Activated T-cell treated with anti-CD3 and anti-CD28 coated beads for 1 hour (primary cell): ENCODE measurements around the gene TSEN2.
"Not testable (repeated sequence)": the region's sequence is repeated elsewhere in the genome, so short reads cannot be mapped to it uniquely, and the experiment has no call there.

Source experiments
- DNase-seq: peaks from one replicate; pipeline ENCODE4 v3.0.0-alpha.2; 2020; ENCODE audit warnings: low read depth

TSEN2 gene

GRCh38 chr3:12452361-12453330 is 31.6 kb upstream of the TSEN2 start:
- DNase-seq = no peak

- DNase-seq = no peak
Observed at GRCh38 chr3:12454076-12454815, 30.0 kb upstream of the TSEN2 start.

DNA sequence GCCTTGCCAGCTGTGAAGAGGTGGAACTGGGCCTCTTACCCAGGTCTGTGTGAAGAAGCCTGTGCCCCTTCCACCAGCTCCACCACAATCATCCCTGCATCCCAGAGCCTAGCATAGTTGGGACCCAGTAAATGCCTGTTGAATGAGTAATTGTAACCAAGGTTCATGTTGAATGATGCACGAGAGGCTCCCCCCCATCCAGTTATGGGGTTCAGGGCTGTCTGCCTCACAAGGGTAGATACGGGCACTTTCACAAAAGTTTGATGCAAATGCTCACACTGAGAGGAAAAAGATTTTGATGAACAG is 29.5 kb upstream of the TSEN2 start:
- DNase-seq = no peak

GRCh38 chr3:12455740-12456139 is 28.5 kb upstream of the TSEN2 start:
- no peak for DNase-seq

DNA sequence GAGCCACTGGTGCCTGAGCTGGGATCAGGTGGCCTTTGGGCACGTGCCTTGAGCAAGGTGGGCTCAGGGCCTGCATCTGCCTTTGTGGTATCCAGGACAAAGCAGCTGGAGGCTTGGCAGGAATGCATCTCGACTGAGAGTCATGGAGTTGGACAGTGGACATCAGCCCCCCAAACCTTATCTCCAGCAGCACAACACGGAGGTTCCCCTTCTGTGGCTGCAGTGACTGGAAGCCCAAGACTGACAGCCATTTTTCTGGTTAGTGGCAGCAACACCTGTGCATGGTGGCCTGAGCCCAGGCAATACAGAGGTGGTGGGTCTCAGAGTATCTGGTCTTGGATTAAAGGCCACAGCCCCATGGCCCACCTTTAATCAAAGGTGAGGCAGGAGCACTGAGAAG is 27.8 kb upstream of the TSEN2 start:
- no peak for DNase-seq

GRCh38 chr3:12457380-12457779 is 26.9 kb upstream of the TSEN2 start:
- DNase-seq = not testable (repeated sequence)

GRCh38 chr3:12458901-12459300 is 25.4 kb upstream of the TSEN2 start:
- no peak for DNase-seq

- no peak for DNase-seq
Observed at GRCh38 chr3:12460127-12460526, 24.2 kb upstream of the TSEN2 start.

DNA sequence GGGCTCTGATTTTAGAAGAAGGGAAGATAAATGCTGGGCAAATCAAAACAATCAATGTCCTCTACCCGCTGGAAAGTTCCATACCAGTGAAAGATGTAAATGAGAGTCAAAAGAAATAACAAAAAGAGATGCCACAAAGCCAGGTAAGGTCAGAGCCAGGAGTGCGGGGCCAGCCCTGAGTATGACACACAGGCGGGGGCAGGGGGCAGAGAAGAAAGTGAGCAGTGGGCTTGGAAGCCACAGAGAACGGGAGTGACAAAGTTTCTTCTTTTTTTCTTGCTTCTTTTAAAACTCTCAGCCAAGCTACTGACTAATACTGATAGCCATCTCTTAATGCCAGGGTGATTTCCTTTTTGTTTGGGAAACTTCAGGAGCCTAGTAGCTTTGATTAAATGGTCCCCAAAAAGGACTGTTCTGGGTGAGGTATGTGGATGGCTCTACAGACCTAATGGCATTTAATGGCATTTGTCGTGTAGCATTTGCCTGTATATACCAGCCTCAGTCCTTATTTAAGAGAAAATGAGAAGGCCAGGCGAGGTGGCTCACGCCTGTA is 23.1 kb upstream of the TSEN2 start:
- no peak for DNase-seq

GRCh38 chr3:12462159-12462947 is 21.9 kb upstream of the TSEN2 start:
- DNase-seq = no peak

DNA sequence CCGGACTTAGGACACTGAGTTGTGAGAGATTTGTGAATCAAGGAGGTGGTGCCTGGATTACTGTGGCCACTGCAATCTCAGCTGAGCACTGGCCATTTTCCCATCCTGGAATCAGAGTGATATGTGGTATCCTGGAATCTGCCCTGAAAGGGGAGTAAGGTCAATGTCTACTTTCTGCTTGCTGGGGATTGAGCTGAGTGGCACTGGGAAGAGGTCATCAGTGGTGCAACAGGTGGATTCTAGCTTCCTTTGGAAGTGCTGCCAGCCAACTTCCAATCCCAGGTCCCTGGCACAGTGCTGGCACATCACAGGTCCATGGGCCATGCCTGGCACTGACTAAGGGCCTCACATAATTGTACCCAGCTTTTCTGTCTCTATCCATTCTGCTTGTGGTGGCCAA is 20.6 kb upstream of the TSEN2 start:
- no peak for DNase-seq

DNA sequence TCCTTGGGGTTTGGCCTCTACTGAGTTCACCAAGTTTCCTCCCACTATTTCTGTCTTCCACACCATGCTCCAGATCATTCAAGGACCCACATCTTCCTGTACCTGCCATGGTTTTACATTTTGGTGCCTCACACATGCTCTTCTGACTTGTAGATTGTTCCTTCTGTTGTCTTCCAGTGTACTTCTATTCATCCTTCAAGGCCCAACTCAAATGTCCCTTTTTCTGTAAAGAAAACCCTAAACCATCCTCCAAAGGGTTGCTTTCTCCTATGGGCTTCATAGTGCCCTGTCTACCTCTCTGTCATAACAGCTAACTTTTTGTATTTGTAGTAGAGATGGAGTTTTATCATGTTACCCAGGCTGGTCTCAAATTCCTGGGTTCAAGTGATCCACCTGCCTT is 20.1 kb upstream of the TSEN2 start:
- no peak for DNase-seq

GRCh38 chr3:12465151-12465835 is 19.0 kb upstream of the TSEN2 start:
- no peak for DNase-seq

DNA sequence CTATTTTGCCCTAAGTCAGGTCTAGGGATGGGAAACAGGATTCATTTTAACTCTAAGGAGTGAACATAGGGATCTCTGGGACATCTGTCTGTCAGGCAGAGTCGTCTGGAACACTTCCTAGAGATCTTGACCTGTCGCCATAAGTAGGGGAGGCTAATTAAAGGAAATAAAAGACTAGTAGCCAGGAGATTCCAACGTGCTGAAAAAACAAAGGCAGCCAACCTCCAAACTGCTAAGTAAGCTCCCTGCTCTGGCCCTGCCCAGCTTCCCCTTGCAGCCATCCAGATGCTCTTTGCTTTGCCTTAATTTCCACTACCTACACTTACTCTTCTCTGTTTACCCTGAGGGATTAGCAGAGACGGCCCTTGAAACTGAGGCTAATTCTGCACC is 18.4 kb upstream of the TSEN2 start:
- no peak for DNase-seq

- DNase-seq = no peak
Observed at GRCh38 chr3:12467746-12468145, 16.5 kb upstream of the TSEN2 start.

GRCh38 chr3:12468276-12468675 is 16.0 kb upstream of the TSEN2 start:
- no peak for DNase-seq

- no peak for DNase-seq
Observed at GRCh38 chr3:12468757-12469156, 15.5 kb upstream of the TSEN2 start.

DNA sequence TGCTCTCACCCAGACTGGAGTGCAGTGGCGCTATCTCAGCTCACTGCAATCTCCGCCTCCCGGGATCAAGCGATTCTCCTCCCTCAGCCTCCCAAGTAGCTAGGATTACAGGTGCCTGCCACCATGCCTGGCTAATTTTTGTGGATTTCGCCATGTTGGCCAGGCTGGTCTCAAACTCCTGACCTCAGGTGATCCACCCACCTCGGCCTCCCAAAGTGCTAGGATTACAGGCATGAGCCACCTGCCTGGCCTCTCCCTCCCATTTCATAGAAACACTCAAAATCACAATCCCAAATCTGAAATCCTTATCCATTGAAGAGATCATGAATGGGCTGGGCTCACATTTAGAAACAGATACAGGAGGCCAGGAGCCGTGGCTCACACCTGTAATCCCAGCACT is 15.1 kb upstream of the TSEN2 start:
- DNase-seq = not testable (repeated sequence)

- no peak for DNase-seq
Observed at GRCh38 chr3:12470111-12470510, 14.2 kb upstream of the TSEN2 start.

GRCh38 chr3:12470680-12471079 is 13.6 kb upstream of the TSEN2 start:
- no peak for DNase-seq

DNA sequence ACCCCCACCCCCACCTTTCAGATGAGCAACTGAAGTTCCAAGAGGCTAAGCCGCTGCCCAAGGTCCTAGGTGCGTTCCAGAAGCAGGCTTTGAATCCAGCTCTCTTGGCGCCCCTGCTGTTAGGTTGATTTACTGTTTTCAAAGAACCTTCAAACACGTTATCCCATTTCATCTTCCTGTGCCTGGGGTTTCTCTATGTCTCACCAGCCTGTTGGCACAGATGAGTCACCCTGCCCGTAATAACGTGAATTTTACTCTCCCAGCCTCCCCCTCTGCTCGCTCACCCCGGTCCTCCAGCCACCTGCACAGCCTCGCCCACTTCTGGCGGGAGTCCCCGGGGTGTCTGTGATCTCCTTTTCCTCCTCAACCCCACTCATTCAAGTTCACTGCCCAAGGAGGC is 13.0 kb upstream of the TSEN2 start:
- no peak for DNase-seq
